Activated gamma-delta T cell treated with anti-CD3 and anti-CD28 coated beads, Interleukin-2, amount 50 U/mL, for 16 hours (primary cell): Measurements from ENCODE around the gene FKRP.
A peak's percentile ranks its signal among the peaks of the same experiment; 100 is the strongest.

ENCODE experiments used
- DNase-seq: peaks from one replicate; pipeline ENCODE4 v3.0.0-alpha.2; 2020; ENCODE audit warnings: low read depth

The FKRP gene

DNA sequence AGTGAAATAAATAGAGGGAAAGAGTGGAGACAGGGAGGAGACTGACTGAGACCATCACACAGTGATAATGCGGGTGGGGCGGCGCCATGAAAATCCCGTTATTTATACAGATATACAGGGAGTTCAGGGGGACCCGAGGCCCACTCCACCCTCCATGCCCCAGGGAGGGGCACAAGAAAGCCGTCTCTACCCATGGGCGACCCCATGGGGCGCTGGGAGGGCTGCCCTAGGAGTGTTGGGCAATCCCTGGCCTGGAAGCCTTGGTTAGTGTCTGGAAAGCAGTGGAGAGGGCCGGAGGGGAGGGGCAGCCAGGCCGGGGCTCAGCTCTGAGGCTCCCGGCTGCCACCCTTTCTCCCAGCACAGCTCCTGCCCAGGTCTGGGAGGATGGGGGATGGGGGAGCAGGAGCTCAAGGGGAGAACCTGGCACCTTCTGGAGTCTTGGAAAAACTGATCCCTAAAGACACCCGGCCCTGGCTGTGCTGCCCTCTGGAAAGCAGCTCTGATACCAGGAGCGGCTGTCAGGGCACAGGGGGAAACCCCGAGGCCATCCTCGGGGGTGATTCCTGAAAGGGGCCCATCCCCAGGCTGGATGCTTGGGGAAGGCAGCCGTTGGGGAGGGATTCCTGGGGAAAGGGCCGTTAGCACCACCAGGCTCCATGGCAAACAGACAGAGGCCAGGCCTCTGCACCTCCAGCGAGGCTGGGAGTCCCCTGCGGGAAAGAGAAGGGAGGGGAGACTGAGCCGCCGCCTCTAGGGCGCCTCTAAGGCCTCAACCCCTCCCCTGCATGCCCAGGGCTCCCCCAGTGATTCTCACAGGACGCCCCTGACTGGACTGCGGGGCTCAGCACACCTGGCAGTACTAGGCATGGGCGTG is 26.0 kb upstream of the FKRP start:
- no peak for DNase-seq

DNA sequence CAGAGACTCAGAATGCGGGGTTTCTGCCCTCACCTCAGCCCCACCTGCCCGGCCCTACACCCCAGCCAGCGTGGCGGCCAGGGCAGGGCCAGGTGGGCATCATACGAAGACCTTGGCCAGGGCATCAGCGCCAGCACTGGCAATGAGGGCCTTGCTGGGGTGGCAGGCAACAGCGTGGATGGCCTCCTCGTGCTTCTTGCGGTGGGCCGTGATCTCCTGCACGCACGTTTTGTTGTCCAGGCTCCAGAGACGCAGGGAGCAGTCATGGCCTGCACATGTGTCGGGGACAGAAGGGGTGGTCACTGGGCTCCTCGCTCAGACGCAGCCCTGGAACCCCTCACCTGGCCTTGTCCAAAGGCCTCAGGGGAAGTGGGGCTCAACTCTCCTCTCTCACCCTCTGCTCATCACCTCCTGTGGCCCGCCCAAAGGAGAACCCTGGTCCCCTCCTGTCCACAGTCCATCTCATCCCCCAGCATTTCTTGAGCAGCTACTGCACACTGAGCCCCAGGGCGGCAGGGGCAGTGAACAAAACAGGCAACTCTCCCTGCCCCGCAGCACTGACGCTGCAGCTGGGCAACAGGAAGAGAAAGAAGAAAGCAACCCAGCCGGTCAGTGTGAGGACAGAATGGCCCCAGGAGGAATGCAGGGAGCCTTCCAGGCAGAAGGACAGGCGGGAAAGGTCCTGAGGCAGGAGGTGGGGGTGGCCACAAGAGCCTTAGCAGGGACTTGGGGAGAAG is 25.2 kb upstream of the FKRP start:
- DNase-seq = no peak

DNA sequence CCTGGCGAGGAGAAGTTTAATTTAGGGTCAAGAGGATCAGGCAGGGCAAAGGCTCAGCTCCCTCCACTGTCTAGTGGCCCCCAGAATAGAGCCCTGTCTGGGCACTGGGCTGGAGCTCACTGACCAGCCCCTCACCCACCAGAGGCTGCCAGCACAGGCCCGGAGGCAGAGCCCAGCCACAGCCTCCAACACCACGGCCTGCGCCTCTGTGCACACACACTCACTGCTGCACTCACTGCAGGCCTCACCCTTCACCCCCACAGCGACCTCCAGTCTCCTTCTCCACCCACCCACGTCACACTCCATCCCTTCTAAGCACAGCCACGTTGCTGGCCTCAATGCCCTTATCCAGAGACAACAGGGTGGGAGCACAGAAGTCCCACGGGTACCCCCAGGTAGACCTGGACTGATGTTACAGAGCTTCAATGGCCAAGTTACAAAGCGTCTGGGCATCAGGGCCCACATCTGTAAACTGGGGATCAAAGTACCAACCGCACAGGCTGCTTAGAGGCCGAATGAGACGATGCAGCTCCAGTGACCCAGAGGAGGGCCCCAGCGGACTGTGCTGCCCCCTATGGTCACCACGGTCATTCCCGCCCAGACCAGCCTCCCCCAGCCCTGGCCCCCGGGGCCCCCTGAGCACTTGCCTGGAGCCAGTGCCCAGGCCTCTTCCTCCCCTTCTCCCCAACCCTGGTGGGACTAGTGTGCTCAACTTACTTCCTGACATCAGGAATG is 24.4 kb upstream of the FKRP start:
- DNase-seq = no peak

DNA sequence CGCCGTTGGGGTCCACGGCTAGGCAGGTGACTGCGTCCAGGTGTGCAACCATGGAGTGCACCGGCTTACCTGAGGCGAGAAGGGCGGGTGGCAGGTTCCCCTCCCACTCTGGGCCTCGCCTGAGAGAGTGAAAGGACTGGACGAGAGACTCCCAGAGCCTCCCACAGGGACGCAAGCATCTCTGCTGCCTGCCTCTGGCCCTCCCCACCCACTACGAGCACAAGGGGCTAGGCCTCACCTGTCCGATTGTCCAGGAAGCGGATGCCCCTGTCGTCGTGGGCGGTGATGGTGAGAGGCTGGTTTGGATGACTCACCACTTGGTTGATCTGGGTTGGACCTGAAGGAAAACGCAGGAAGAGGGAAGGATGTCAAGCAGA is 23.9 kb upstream of the FKRP start:
- no peak for DNase-seq

DNA sequence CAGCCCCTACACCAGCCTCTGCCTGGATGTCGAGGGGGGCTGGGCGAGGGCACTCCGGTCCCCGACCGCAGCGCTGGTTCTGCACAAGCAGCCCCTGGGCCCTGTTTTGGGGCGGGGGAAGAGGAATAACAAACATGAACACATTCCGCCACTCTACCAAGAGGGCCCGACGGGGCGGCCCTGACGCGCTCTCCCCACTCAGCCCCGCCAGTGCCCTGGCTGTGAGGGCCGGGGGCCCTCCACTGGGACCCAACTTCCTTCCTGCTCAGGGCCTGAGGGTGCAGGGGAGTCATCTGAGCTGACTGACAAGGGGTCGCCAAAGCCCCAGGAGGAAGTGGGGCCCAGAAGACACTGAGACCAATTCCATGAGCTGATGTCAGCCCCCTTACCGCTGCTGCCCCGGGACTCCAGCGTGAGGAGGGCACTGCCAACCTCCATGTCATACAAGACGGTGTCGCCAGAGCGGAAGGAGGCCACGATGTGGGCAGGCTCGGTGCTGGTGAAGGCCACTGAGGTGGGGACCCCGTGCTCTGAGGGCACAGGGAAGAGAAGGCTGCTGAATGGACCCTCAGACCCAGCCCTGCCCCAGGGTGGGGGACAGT is 23.3 kb upstream of the FKRP start:
- DNase-seq = no peak

DNA sequence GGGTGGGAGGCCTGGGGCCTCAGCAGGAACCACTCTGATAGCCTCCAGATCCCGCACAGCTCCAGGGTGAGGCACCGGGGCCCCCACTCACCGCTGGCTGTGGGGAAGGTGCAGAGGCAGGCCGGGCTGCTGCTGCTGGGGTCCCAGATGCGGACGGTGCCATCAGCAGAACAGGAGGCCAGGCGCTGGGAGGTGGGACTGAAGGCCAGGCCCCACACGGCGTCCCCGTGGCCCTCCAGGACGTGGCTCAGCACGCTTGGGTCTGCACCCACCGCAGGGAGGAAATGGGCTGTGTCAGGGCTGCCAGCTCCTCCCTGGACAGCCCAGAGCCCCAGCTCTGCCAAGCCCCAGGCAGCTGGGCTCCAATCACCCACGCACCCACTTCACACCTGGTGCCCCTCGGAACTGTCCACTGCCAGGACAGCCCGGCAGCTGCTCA is 22.8 kb upstream of the FKRP start:
- DNase-seq = no peak

DNA sequence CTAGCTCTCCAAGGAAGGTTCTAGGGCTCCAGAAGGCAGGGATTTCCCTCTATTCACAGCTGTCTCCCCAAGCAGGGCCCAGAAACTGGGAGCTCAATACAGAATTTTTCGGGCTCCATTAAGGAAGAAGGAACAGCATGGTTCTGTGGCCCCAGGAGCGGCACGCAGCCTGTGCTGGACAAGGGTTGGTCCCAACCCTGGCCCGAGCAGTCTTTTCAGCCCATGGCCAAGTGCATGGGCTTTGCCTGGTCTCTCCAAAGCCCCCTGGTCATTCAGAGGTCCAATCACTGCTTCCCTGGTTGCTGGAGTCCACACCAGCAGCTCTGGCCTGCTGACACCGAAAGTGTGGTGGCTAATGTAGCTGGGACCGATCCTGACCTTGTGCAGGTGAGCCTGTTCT is 22.4 kb upstream of the FKRP start:
- DNase-seq = no peak

DNA sequence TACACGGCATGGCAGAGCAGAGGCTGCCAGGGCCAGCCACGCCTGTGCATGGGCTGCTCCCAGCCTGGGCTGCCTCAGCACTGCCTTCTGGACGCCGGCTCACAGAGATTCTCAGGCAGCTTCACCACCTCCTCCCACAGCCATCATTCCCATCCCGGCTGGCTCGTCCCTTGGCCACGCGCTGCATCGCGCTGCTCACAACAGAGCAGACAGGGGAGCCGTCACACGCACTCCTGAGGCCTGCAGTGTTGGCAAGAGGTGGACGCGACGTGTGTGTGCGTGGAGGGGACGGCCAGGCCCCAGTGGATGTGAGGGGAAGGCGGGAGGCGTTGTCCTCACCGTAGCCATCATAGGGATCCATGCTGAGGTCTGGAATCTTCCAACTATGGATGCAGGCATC is 21.4 kb upstream of the FKRP start:
- DNase-seq = no peak

DNA sequence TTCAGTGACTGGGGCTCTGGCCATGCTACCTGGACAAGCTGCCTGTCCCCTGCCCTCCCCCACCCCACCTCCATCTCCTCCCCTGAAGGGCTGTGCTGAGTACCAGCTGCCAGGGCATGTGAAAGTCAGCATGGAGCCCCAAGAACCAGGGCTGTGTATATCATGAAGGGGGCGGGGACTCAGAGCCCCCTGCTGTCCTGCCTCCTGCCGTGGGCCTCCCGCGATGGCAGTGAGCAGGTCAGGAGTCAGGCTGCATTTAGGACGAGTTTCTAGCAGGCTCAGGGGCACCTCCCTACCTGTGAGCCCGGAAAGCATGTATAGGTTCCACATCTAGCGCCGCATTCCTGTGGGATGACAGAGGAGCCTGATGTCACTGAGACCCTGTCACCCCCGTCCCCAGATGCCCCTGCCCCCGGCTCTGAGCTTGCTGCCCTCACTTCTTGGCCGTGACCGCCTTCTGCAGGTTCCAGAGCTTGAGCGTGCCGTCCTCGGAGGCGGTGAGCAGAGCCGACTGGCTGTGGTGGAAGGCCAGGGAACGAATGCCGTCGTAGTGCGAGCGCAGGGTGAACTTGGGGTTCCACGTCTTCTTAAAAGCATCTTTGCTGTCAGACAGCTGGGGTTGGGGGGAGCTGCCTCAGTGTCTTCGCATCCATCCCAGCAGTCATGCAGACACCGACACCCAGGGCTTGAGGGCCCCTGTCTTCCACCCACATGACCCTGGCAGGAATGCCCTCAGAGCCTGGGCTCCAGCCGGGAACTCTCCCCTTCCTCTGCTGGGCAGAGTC is 20.6 kb upstream of the FKRP start:
- no peak for DNase-seq

DNA sequence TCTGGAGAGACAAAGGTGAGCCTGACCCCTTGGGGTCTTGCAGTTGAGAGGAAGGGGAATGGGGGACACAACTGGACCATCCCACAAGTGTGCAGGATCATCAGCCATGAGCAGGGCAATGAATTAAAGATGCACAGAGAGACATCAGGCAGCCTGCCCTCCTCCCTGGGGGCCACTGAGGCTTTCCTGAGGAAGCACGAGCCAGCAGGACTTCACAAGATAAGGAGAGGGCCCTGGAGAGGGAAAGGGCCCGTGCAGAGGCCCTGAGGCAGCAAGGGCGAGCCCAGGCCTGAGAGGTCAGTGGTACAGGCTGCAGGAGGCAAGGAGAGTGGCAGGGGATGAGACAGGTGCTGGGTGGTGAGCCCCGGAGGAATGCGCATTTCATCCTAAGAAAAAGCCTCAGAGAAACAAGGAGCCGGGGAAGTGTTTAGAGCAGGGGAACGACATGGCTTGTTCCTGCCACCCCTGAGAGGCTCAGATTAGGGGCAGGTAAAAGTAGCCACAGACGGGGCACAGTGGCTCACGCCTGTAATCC is 19.9 kb upstream of the FKRP start:
- no peak for DNase-seq

DNA sequence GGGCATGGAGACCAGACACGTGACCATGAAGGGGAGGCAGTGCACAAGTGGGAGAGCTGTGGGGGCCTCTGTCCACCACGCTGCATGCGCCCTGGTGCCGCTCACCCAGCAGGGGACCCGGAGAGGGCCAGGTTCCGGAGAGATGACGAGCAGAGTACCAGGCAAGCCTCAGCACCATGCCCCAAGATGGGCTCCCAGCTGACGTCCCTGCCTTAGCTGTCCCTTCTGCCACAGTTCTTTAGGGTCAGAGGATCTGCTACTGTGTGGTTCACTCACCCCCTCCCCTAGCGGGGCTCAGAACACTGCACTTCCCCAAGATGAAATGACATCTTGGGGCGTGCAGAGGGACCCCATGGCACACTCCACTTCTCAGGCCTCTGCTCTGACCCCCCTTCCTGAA is 19.3 kb upstream of the FKRP start:
- DNase-seq = no peak

DNA sequence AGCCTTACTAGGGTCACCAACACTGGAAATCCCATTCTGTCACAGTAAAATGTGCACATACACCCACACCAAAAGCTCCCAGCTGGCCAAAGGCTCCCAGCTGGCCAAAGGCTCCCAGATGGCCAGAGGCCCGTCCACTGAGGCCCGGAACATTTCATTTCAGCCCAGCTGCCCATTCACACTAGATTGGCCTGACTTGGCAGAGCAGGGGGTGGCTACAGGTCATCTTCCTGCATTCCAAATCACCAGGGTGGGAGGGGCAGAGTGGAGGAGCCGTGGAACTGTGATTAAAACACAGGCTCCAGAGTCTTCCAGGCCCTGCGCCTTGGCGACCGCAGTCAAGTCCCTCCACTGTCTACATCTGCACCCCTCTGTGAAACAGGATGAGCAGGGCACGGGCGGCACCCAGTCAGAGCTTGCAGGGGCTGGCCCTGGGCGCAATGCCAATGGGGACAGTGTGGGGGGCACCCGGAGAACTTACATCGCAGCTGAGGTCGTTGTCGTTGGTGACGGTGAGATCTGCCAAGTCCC is 18.8 kb upstream of the FKRP start:
- DNase-seq = no peak

DNA sequence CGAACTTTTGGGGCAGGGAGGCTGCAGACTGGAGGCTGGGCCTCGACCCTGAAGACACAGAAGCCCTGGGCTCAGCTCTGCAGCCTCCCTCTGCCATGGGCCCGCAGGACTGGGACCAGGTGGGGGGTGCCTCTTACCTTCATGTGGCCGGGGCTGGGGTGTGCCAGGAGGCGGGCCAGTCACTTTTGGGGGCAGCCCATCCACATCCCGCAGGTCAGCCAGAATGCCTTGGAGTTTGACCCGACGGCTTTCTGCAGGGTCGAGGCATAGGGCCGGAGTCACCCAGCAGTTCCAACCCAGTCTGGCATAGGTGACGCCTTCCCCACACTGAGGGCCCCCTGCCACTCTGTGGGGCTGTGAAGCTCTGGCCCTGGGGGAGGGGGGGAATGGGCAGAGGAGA is 18.1 kb upstream of the FKRP start:
- DNase-seq = no peak

DNA sequence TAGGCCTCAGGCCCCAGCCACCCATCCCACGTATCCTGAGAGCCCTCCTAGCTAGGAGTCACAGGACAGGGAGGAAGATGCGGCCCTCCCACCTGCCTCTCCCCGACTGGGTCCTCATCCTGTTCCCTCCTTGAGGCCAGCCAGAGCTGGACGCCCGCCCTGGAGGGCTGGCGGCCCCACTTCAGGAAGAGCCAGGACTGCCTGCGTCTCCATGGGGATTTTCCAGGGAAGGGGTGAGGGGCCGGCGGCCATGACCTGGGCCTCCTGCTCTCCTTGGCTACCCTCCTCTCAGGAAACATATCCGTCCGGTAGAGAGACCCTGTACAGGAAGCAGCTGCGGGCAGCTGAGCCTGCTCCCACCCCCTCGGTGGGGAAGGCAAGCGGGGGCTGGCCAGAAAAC is 17.6 kb upstream of the FKRP start:
- DNase-seq = no peak

DNA sequence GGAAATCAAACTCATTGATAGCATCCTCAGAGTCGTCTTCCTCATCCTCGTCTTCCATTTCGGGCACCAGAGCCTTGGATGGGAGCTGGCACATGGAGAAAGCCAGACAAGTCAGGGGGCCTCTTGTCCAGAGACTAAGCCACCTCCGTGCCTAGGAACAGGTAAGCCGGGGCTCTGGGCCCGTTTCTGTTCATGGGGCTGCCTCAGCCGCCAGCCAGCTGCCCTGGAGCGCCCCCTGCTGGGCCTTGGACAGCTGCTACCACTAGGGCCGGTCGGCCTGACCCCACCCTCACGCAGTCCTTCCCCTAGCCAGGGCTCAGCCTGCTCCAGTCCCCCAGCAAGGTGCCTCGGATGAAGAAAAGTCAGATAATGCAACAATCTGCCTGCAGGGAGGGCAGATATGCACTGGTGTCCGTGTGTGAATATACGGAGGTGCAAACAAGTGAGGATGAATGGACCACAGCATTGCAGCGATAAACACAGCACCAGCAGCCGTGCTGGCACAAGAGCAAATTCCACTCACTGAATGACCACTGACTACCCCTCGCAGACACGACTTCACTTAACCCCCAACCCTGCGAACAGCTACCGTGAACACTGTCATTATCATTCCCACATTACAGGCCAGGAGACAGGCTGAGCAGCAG is 17.0 kb upstream of the FKRP start:
- DNase-seq = peak; percentile 76

DNA sequence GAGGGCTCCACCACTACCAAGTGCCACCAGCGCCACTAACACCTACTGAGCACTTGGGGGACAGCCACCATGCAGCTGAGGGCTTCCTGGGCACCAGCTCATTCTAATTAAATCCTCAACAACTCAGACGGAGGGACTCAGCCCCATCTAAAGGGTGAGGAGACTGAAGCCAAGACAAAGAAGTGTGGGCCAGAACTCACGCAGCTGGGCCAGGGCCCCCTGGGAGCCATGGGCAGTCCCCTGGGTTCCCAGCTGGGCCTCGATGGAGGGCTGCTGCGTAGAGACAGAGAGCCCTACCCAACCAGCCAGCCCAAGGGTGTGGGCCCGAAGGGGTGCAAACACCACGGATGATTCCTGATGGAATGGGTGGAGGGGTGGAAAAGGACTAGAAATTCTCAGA is 16.2 kb upstream of the FKRP start:
- no peak for DNase-seq

DNA sequence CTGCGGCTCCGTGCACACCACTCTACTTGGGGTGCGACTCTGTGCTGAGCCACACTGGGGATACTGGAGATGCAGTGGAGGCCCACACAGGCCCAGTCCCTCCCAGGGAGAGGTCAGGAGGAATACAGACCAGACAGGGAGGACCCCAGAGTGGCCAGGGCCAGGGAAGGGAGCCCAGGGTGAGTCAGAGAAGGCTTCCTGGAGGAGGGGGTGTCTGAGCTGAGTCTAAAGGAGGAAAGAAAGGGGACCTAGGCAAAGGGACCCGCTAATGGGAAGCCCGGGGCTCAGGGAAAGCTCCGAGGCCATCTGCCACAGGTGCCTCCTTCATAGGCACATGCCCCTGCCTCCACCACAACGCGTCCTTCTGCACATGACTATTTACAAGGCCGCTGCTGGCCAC is 15.7 kb upstream of the FKRP start:
- no peak for DNase-seq

DNA sequence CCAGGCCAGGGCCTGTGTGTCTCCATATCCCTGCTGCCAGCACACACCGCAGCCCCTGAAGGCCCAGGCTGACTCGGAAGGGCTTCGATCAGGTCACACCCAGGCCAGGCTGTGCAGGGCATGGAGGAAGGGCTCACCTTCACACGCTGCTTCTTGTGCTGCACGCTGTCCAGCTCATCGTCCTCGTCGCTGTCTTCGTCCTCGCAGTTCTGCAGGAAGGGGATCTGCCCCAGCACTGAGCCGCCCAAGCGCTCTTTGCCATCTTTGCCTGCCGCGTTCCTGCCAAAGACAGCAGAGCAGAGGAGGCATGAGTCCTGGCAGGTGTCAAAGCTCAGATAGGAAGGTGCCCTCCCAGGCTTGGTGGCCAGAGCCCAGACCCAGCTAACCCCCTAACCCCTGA is 15.3 kb upstream of the FKRP start:
- DNase-seq = no peak

DNA sequence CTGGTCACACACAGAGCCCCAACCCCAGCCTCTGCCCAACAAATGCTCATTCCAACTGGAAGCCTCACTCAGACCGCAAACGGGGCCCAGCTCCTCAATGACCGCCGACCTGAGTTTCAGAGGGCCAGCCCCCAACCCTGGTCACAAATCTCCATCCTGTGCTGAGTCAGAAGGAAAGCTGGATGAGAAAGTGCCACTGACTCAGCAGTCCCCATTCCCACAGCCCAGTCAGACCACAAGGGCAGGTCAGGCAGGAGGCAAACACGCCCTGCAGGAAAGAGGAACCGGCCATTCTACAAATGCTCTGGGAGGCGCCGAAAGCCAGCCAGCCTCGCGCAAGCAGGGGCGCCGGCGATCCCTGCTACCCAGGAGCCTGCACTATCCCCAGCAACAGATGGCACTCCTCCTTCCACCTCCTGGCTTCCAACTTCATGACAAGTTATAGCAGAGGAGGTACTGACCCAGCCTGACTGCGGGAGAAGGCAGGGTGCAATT is 14.8 kb upstream of the FKRP start:
- DNase-seq = no peak

DNA sequence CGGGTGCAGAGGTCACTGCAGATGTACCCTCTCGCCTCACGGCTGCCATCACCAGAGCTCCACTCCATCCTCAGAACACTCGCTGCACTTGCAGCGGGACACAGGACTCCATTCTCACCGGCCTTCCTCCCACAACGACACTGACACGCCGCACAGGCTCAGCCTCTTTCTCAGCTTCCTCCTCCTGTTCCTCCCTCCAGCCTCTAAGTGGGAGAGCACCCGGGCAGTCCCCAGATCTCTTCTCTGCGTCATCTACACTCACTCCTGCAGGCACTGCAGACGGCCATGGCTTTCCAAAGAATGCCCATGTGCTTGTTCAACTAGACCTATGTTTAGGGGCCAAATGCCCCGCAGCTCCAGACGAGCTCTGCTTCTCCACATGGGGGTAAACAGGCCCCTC is 14.3 kb upstream of the FKRP start:
- no peak for DNase-seq
